Stimulated activated CD8-positive, alpha-beta memory T cell treated with anti-CD3 and anti-CD28 coated beads, Interleukin-2, amount 100 ng/mL, for 48 hours (primary cell): ENCODE data around the gene PUSL1.

Source experiments
- DNase-seq, 2 donors: peaks; one replicate each; pipeline ENCODE4 v3.0.0-alpha.2; 2020; ENCODE audit warnings: low read depth in 2 of 2

PUSL1 gene

DNA sequence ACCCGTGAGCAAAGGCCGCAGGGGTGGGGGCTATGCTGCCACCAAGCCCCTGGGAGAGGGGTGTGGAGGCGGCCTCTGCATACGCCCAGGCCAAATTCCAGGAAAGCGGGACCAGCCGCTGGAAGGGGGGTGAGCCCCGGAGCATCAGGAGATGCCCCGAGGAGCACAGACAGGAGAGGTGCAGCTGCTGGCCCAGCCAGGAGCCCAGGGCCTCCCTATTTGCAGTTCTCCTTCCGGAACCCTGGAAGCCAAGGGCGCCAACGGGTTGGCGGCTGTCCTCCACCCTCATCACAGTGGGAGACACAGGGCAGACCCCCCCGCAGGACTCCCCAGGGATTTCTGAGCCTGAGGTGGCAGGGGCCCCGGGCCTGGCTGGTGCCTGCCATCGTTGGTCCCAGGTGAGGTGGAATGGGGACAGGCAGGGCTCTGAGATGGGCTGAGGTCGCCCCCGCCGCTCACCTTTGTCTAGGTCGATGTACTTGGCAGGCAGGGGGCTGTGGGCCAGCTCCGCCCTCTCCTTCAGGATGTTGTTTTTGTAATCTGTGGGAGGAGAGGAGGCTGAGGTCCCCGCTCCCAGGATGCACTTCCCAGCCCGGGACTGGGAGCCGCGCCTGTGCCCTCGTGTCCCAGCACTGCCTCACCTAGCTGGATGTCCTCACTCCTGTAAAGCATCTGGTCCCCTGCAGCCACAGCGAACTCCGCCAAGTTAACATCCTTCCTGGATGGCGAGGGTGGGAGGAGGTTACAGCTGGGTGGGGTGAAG is 45.2 kb downstream of the PUSL1 start:
- DNase-seq: no peak

DNA sequence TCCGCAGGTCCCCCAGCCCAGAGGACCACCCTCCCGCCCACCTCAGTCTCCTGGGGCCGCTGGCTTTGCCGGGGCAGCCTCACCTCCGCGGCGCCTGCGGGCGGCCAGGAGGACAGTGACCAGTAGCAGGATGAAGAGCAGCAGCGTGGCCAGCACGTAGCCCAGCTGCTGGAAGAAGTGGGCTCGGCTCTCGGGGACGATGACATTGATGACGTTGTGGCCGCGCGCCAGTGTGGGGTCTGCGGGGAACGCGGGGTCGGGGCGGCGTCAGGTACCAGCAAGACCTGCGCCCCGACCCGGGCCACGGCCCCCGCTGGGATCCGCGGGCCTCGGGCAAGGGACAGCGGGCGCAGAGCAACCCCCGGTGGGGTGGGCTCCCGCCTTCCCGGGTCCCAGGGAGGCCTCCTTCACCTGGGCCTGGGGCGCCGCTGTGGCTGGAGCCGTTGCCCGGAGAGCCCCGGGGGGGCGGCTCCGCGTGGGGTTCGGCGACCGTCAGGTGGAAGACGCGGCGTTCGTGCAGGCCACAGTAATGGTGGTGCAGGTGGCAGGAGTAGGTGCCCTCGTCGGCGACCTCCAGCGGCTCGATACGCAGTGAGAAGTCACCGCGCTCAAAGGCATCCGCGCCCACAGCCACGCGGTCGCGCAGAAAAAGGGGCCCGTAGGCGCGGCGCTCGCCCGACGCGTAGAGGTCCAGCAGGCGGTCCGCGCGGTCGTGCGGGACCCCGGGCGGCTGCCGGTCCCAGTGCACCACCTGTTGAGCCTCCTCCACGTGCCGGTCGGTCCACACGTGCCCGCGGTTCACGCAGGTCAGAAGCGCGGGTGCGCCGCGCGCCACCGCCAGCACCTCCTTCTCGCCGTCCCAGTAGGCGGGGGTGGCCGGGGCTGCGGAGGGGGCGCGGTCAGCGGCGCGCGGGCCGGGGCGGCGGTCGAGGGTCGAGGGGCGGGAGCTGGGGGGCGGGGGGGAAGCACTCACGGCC is 46.2 kb downstream of the PUSL1 start:
- DNase-seq: no peak

DNA sequence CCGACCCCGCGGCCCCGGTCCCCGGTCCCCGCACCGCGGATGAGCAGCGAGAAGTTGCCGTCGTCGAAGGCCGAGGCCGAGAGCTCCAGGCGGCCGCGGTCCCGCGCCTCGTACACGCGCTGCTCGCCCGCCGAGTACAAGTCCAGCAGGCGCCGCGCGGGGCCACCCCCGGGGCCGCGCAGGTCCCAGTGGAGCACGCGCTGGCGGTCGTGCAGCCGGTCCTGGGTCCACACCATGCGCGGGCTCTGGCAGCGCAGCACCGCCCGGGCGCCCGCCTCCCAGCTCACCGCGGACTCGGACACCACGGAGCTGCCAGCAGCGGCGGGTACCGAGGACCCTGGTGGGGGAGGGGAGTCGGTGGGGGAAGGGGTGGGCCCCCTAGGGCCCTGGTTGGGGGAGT is 47.0 kb downstream of the PUSL1 start:
- no peak for DNase-seq

DNA sequence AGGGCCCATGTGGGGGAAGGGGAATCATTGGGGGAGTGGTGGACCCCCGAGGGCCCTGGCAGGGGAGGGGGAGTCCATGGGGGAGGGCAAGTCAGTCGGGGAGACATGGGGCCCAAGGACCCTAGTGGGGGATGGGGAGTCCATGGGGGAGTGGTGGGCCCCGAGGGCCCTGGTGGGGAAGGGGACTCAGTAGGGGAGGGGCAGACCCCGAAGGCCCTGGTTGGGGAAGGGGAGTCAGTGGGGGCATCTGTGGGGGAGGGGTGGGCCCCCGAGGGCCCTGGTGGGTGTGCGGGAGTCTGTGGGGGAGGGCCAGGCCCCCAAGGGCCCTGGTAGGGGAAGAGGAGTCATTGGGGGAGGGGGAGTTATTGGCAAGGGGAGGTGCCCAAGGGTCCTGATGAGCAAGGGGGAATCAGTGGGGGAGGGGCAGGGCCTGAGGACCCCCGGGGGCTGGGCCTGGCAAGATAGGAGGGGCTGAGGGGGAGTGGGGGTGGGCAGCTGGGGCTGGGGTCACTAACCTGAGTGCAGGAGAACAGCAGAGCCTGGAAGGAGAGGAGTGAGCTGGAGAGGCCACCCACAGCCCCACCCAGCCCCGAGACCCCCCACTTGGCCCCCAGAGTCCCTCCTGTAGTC is 47.9 kb downstream of the PUSL1 start:
- DNase-seq: no peak

DNA sequence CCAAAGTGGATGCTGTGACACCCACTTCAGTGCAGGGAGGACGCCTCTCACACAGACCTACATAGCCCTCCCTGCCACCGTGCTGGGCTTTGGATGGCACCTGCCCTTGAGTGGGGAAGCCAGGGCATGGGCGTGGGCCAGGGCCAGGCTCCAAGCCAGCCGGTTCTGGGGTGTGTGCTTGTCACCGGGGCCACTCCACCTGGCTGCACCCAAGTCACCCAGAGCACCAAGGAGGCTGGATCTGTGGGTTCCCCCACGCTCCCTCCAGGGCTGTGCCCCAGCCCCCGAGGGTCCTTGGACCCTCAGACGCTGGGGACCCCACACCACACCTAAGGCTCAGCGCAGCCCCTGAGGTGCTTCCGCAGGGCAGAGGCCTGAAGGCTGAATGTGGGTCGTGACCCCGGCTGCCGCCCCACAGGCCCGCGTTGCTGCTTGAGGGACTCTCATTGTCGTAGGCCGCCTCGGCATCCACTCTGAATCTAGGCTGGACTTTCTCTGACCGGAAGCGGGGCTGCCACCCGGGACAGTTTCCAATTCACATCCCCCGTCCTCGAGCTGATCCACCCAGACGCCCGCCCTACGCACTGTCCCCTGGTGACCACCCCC is 48.5 kb downstream of the PUSL1 start:
- DNase-seq: no peak

- DNase-seq: no peak
Observed at GRCh38 chr1:1357871-1358432, 49.6 kb downstream of the PUSL1 start.

DNA sequence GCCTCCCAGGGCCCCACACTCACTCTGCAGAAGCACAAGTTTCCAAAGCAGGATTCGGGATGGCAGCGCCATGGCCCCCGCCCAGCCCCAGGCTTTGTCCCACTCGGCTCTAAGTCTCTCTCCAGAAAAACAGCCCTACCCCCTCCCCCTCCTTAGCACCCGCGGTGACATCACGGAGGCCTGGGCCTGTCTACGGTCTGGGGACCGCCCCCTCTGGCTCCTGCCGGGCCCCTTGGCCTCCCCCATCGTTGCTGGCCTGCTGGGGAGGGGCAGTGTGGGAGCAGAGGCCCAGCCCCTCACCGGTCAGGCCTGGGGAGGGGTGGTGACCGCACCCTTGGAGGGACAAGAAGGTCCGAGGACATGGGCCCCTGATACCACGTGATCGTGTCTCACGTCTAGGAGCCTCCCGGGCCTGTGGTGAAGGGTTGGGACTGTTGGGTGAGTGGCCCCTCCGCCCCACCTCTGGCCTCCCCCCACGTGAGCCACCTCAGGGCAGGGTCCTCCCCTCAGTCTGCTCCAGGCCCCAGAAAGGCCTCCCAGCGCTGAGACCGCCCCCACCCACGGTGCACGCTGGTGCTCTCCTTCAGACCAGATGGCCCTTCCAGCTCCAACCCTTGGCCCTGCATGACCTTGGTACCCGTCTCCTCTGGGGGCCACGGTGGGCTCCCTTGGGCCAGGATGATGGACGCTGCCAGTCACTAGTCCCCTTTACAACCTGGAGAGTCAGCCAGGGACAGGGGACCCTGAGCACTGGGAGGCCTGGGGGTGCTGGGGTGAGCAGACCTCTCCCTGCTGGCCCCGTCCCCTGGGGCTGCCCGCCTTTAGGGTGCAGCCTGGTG is 50.3 kb downstream of the PUSL1 start, which contains the start of gene MXRA8:
TSS of gene MXRA8 (minus strand) at position 123 of the 839 bp plus-strand sequence. CDS start at position 72, 51 bp downstream.
- DNase-seq: no peak

DNA sequence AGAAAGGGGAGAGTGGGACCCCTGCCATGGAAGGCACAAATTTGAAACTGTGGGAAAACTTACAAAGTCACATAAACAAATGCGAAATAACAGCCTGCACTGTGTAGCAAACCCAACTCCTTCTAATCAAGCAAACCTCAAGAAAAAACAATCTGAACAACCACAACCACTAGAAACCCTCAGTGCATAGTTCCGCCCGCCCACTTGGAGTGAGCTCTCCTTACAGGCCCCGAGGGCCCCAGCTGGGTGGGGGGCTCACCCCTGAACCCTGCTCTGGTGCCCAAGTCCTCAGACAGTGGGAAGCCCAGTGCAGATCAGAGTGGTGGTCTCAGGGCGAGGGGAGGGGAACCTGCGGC is 50.9 kb downstream of the PUSL1 start:
- DNase-seq: no peak

- no peak for DNase-seq
Observed at GRCh38 chr1:1359664-1360468, 51.5 kb downstream of the PUSL1 start.

- no peak for DNase-seq
Observed at GRCh38 chr1:1360506-1361169, 52.2 kb downstream of the PUSL1 start.
